GM13977 (cell line): Measurements from ENCODE around the gene DSTN.

Experiments used
- DNase-seq: peaks from one replicate; pipeline ENCODE4 v3.0.0; 2012; ENCODE audit warnings: low spot score
- in situ Hi-C: fragments of 300-500 bp; cut with MboI; formaldehyde crosslinking; loops from one replicate; pipeline ENCODE4 v1.12.0; 2022; ENCODE audit warnings: low sequenced_read_pairs, low pct_unique_long_range_greater_than_20kb, mixed read lengths, inconsistent platforms; ENCODE audit not compliant: unreplicated experiment
- TF ChIP-seq, protein P1 (sequence below): IDR thresholded peaks from 2 replicates; pipeline ENCODE4 v1.5.1; 2012; ENCODE audit warnings: mild to moderate bottlenecking, control low read depth; ENCODE audit not compliant: insufficient read depth; ENCODE audit errors: extremely low read depth, missing control alignments

The DSTN gene

GRCh38 chr20:17619351-17620093, 49.6 kb downstream of the DSTN start:
- in situ Hi-C loops, result no loop called here
- TF ChIP-seq, protein P1, sequence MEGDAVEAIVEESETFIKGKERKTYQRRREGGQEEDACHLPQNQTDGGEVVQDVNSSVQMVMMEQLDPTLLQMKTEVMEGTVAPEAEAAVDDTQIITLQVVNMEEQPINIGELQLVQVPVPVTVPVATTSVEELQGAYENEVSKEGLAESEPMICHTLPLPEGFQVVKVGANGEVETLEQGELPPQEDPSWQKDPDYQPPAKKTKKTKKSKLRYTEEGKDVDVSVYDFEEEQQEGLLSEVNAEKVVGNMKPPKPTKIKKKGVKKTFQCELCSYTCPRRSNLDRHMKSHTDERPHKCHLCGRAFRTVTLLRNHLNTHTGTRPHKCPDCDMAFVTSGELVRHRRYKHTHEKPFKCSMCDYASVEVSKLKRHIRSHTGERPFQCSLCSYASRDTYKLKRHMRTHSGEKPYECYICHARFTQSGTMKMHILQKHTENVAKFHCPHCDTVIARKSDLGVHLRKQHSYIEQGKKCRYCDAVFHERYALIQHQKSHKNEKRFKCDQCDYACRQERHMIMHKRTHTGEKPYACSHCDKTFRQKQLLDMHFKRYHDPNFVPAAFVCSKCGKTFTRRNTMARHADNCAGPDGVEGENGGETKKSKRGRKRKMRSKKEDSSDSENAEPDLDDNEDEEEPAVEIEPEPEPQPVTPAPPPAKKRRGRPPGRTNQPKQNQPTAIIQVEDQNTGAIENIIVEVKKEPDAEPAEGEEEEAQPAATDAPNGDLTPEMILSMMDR, result no peak
- DNase-seq, result peak; percentile 7

GRCh38 chr20:17620371-17621228, 50.7 kb downstream of the DSTN start:
- TF ChIP-seq, protein P1, result no peak
- peak; percentile 5 for DNase-seq
- in situ Hi-C loops, result no loop called here

DNA sequence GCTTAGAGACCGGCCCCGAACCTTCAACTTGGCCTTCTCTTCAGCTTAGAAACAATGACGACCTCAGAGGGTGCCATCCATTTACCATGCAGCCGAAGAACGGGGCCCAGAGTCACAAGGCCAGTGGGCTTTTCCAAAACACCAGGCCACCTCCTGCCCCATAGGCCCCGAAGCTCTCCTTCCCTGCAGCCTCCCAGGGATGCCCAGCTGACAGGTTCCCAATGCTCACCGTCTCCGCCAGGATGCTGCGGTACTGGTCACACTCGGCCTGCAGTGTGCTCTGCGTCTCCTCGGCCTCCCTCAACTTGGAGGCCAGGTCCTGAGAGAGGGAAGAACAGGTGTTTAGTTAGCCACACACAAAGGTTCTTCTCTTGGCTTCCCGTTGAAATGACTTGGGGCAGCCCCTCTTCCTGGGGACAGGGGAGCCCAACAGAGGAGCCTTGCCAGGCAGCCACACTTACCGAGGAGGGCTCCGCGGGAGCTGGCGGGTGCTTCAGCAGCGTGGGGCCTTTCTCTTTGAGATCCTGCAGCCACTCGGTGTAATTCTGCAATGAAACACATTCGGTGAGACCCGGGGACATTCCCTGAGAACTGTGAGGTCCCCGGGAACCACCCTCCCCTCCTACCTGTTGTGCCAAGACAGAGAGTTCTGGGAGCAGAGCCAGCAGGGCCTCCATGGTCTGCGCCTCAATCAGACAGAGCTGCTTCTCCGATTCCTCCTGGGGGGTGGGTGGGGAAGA, 51.5 kb downstream of the DSTN start:
- in situ Hi-C loops, result no loop called here
- TF ChIP-seq, protein P1, result no peak
- peak; percentile 9 for DNase-seq

DNA sequence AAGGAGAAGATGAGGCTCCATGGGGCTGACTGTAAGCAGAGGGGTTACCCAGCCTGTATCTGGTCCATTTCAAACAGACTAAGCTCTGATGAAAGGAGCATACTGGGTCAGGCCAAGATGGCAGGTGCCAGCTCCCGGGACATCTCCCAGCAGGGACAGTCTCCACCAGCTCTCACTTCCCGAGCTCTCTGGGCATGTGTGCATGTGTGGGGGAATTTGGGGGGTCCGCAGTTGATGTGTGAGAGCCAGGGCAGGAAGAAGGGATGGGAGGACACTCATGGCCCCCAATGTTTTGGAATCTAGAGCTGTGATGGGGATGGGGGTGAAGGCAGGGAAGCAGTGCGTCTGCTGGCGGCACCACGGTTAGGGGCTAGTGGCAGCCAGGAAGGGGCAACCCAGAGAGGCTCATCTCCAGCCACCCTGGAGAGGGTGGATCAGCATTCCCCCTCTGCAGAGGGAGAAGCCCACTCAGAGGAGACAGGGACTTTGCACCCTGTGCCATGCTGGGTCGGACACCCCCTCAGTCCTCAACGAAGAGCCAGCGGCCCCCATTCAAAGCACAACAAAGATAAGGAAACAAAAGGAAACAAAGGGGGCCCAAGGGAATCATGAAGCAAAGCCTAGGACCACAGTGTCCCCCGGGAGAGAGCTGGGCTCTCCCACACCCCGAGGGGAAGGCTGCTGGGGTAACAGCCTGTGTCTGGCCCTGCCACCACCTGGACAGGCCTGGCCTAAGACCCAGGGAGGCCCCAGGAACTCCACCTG, 52.4 kb downstream of the DSTN start:
- peak; percentile 10 for DNase-seq
- TF ChIP-seq, protein P1, result no peak
- in situ Hi-C loops, result no loop called here

GRCh38 chr20:17622851-17623508, 53.1 kb downstream of the DSTN start:
- TF ChIP-seq, protein P1, result no peak
- in situ Hi-C loops, result no loop called here
- DNase-seq, result no peak
